ENCODE data around the gene CROT. TPM values are rescaled to one million over a fixed set of nuclear protein-coding genes. Genes with fewer than 3 reads are reported as not detected.

Gene CROT
- total RNA-seq, 2 donors from 2014 or later: 6.3 to 11.0 TPM

DNA sequence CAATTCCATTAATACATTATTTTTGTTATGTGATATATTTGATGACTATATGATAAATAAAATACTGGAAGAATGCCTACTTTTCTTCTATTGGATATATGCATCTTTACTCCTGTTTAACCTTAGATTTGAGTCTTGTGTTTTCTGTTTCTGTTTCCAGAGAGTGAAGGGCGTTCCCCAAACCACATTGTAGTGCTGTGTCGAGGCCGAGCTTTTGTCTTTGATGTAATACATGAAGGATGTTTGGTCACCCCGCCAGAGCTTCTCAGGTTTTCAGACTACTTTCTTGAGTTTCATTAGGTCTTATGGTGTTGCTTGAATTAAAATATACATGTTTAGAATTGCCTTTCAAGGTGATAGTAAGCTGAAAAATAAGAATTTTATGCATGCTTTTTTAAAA, 23.8 kb downstream of the CROT start:
- Histone ChIP-seq H3K4me1 (ENCODE audit: control insufficient read depth, insufficient read depth, low read length) (no peaks in the 10 kb centered on the region), H3K9me3 (ENCODE audit: control insufficient read depth, low read length) (peaks cover 8% of the 10 kb centered on the region), H3K36me3 (ENCODE audit: control insufficient read depth, insufficient read depth, low read length) (peaks cover 32% of the 10 kb centered on the region), H3K4me3 (ENCODE audit: low read length) (no peak overlapping the region), H3K27me3 (ENCODE audit: control insufficient read depth, insufficient read depth, low read length, poor library complexity, severe bottlenecking) (no peaks in the 10 kb centered on the region), H3K9ac (ENCODE audit: extremely low read depth, low read length, poor library complexity, severe bottlenecking) (no peak overlapping the region), H3K27ac (ENCODE audit: low read depth, low read length) (no peak overlapping the region)
- Mint-ChIP-seq H3K4me1 (no peaks in the 10 kb centered on the region), H3K9me3 (no peaks in the 10 kb centered on the region), H3K27ac (no peak overlapping the region), H3K4me3 (no peak overlapping the region), H3K36me3 (ENCODE audit: low read depth) (peaks cover 5% of the 10 kb centered on the region), H3K27me3 (ENCODE audit: insufficient read depth) (no peaks in the 10 kb centered on the region)
- DNase-seq: no peak
- 88 to 95% methylated on average over 3 to 4 of the region's 4 CpGs for WGBS, 2 experiments (ENCODE audit: insufficient coverage in 1 of 2, insufficient read length in 1 of 2)
- TF ChIP-seq, protein P1, sequence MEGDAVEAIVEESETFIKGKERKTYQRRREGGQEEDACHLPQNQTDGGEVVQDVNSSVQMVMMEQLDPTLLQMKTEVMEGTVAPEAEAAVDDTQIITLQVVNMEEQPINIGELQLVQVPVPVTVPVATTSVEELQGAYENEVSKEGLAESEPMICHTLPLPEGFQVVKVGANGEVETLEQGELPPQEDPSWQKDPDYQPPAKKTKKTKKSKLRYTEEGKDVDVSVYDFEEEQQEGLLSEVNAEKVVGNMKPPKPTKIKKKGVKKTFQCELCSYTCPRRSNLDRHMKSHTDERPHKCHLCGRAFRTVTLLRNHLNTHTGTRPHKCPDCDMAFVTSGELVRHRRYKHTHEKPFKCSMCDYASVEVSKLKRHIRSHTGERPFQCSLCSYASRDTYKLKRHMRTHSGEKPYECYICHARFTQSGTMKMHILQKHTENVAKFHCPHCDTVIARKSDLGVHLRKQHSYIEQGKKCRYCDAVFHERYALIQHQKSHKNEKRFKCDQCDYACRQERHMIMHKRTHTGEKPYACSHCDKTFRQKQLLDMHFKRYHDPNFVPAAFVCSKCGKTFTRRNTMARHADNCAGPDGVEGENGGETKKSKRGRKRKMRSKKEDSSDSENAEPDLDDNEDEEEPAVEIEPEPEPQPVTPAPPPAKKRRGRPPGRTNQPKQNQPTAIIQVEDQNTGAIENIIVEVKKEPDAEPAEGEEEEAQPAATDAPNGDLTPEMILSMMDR (conservative IDR thresholded peaks at IDR 0.05): no peak

DNA sequence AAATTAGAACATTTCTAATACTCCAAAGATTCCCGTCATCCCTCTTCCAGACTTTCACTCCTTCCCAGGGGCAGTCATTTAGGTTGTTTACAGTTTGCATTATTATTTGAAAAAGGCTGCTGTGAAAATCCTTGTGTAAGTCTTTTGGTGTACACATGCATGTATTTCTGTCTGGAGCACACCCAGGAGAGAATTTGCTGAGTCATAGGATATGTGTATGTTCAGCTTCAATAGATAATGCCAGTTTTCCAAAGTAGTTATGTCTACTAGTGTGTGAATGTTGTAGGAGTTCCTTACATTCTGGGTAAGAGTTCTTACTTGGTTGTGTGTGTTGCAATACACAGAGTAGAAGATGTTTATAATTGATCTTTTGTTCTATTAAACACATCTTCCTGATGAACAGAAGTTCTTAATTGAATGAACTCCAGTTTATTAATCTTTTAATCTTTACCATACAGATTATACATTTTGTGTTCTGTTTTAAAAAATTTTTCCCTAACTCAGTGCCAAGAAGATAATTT, 25.3 kb downstream of the CROT start:
- TF ChIP-seq, protein P1 (conservative IDR thresholded peaks at IDR 0.05): no peak
- Histone ChIP-seq H3K4me3 (ENCODE audit: low read length) (no peak overlapping the region), H3K4me1 (ENCODE audit: control insufficient read depth, insufficient read depth, low read length) (no peaks in the 10 kb centered on the region), H3K9me3 (ENCODE audit: control insufficient read depth, low read length) (no peaks in the 10 kb centered on the region), H3K36me3 (ENCODE audit: control insufficient read depth, insufficient read depth, low read length) (peaks cover 32% of the 10 kb centered on the region), H3K27ac (ENCODE audit: low read depth, low read length) (no peak overlapping the region), H3K9ac (ENCODE audit: extremely low read depth, low read length, poor library complexity, severe bottlenecking) (no peak overlapping the region), H3K27me3 (ENCODE audit: control insufficient read depth, insufficient read depth, low read length, poor library complexity, severe bottlenecking) (no peaks in the 10 kb centered on the region)
- no peak for DNase-seq
- Mint-ChIP-seq H3K27ac (no peak overlapping the region), H3K36me3 (ENCODE audit: low read depth) (peaks cover 5% of the 10 kb centered on the region), H3K4me3 (no peak overlapping the region), H3K4me1 (no peaks in the 10 kb centered on the region), H3K9me3 (no peaks in the 10 kb centered on the region), H3K27me3 (ENCODE audit: insufficient read depth) (no peaks in the 10 kb centered on the region)
- 100% methylated on average over 1 of the region's 1 CpG; no CpG with 5 or more reads in 1 of the 2 experiments for WGBS, 2 experiments (ENCODE audit: insufficient coverage in 1 of 2, insufficient read length in 1 of 2)

DNA sequence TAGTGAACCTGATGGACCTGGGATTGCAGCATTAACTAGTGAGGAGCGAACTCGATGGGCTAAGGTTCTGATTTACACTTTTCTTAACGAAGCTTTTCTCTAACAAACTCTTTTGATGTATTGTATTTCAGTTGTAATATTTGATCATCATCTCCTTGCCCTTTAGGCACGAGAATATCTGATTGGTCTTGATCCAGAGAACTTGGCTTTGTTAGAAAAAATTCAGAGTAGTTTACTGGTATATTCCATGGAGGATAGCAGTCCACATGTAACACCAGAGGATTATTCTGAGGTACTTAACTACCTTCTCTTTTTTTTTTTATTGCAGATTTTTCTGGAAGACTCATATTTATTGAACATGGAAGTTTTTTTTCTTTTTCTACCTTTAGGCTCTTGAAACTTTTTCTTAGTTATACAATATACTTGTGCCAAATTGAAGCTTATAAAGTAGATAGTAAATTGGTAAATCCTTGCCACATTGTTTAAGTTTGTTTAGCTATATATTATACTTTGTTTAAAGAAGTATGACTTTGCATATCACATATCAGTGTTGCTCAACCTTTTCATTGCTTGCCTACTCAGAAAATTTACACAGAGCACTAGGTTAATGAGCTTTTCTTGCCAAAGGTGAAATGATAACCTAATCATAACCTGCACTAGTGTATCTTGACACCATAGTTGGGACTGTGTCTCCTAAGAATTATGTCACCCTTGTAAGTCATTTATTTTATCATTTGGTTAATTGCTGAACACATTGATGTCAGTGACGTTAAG, 30.4 kb downstream of the CROT start:
- H3K36me3 ChIP-seq (ENCODE audit: control insufficient read depth, insufficient read depth, low read length): peaks cover 30% of the 10 kb centered on the region
- WGBS, 2 experiments (ENCODE audit: insufficient coverage in 1 of 2, insufficient read length in 1 of 2): 90 to 93% methylated on average over 2 to 5 of the region's 5 CpGs
- H3K27ac ChIP-seq (ENCODE audit: low read depth, low read length): no peak overlapping the region
- no peaks in the 10 kb centered on the region for H3K27me3 ChIP-seq (ENCODE audit: control insufficient read depth, insufficient read depth, low read length, poor library complexity, severe bottlenecking)
- no peaks in the 10 kb centered on the region for H3K9me3 Mint-ChIP-seq
- H3K9me3 ChIP-seq (ENCODE audit: control insufficient read depth, low read length): no peaks in the 10 kb centered on the region
- no peak overlapping the region for H3K9ac ChIP-seq (ENCODE audit: extremely low read depth, low read length, poor library complexity, severe bottlenecking)
- TF ChIP-seq, protein P1 (conservative IDR thresholded peaks at IDR 0.05): no peak
- H3K36me3 Mint-ChIP-seq (ENCODE audit: low read depth): peaks cover 1% of the 10 kb centered on the region
- no peaks in the 10 kb centered on the region for H3K4me1 ChIP-seq (ENCODE audit: control insufficient read depth, insufficient read depth, low read length)
- no peak for DNase-seq
- H3K27me3 Mint-ChIP-seq (ENCODE audit: insufficient read depth): no peaks in the 10 kb centered on the region
- no peak overlapping the region for H3K4me3 ChIP-seq (ENCODE audit: low read length)
- no peaks in the 10 kb centered on the region for H3K4me1 Mint-ChIP-seq
- no peak overlapping the region for H3K27ac Mint-ChIP-seq
- no peak overlapping the region for H3K4me3 Mint-ChIP-seq
